Astrocyte (in vitro differentiated cells and primary cell): ENCODE results near the gene NID2. TPM values are rescaled to one million over a fixed set of nuclear protein-coding genes. Genes with fewer than 3 reads are reported as not detected.
A peak's percentile ranks its signal among the peaks of the same experiment; 100 is the strongest.

Source experiments
- DNase-seq: peaks from one replicate; pipeline ENCODE4 v3.0.0-alpha.2; 2010; ENCODE audit warnings: low read depth
- FAIRE-seq: peaks from 2 replicates; lab custom pipeline; 2011; peaks lifted over from hg19 to GRCh38; lab: Jason Lieb, UNC
- H2AFZ ChIP-seq: 2 replicates; pipeline ENCODE4 v1.6.0; 2012; ENCODE audit warnings: low read depth, low read length, inconsistent platforms
- H3K27ac ChIP-seq: 2 replicates; pipeline ENCODE4 v1.5.1; 2011; ENCODE audit warnings: low read depth, low read length, inconsistent platforms
- H3K27me3 ChIP-seq: 2 replicates; pipeline ENCODE4 v1.6.0; 2011; ENCODE audit warnings: low read length, inconsistent platforms; ENCODE audit not compliant: insufficient read depth
- H3K36me3 ChIP-seq: 2 replicates; pipeline ENCODE4 v1.5.1; 2011; ENCODE audit warnings: low read length, inconsistent platforms; ENCODE audit not compliant: insufficient read depth
- H3K4me1 ChIP-seq: 2 replicates; pipeline ENCODE4 v1.5.1; 2011; ENCODE audit warnings: low read length, inconsistent platforms; ENCODE audit not compliant: insufficient read depth
- H3K4me2 ChIP-seq: 2 replicates; pipeline ENCODE4 v1.6.0; 2012; ENCODE audit warnings: low read length, inconsistent platforms
- H3K4me3 ChIP-seq: 2 replicates; pipeline ENCODE4 v1.5.1; 2011; ENCODE audit warnings: low read depth, mild to moderate bottlenecking, low read length, inconsistent platforms; ENCODE audit not compliant: insufficient read depth
- H3K79me2 ChIP-seq: 2 replicates; pipeline ENCODE4 v1.6.0; 2012; ENCODE audit warnings: mild to moderate bottlenecking, low read length, inconsistent platforms; ENCODE audit not compliant: insufficient read depth
- H3K9ac ChIP-seq: 2 replicates; pipeline ENCODE4 v1.6.0; 2012; ENCODE audit warnings: mild to moderate bottlenecking, low read length, inconsistent platforms
- H3K9me3 ChIP-seq: 2 replicates; pipeline ENCODE4 v1.5.1; 2012; ENCODE audit warnings: low read depth, mild to moderate bottlenecking, low read length, inconsistent platforms; ENCODE audit not compliant: insufficient read depth
- H4K20me1 ChIP-seq: 2 replicates; pipeline ENCODE4 v1.6.0; 2012; ENCODE audit warnings: low read length, inconsistent platforms; ENCODE audit not compliant: insufficient read depth
- H3K27ac Mint-ChIP-seq: one replicate; pipeline ENCODE4 v1.8.0; 2021; ENCODE audit warnings: mild to moderate bottlenecking, mixed read lengths; ENCODE audit not compliant: unreplicated experiment
- H3K27me3 Mint-ChIP-seq: one replicate; pipeline ENCODE4 v1.8.0; 2021; ENCODE audit warnings: low read depth, mixed read lengths; ENCODE audit not compliant: unreplicated experiment
- H3K36me3 Mint-ChIP-seq: one replicate; pipeline ENCODE4 v1.8.0; 2021; ENCODE audit warnings: low read depth, mixed read lengths; ENCODE audit not compliant: unreplicated experiment
- H3K4me1 Mint-ChIP-seq: one replicate; pipeline ENCODE4 v1.8.0; 2021; ENCODE audit warnings: low read depth, mixed read lengths; ENCODE audit not compliant: unreplicated experiment
- H3K4me3 Mint-ChIP-seq: one replicate; pipeline ENCODE4 v1.8.0; 2021; ENCODE audit warnings: mild to moderate bottlenecking, moderate library complexity, mixed read lengths; ENCODE audit not compliant: unreplicated experiment
- H3K9me3 Mint-ChIP-seq: one replicate; pipeline ENCODE4 v1.8.0; 2021; ENCODE audit warnings: mild to moderate bottlenecking, mixed read lengths; ENCODE audit not compliant: unreplicated experiment
- CTCF ChIP-seq: IDR thresholded peaks from 2 replicates; pipeline ENCODE4 v1.5.1; 2011; ENCODE audit warnings: low read depth, mild to moderate bottlenecking, inconsistent platforms, low read length, moderate library complexity; ENCODE audit not compliant: insufficient read depth
- EZH2 ChIP-seq: IDR thresholded peaks from 2 replicates; pipeline ENCODE4 v1.6.1; 2012; ENCODE audit warnings: mild to moderate bottlenecking, low read length, inconsistent platforms; ENCODE audit not compliant: insufficient read depth
- total RNA-seq: library from RNA; stranded (reverse); gene quantifications from 2 replicates; pipeline ENCODE4 v1.2.1, GENCODE V29; 2021

NID2 gene
- total RNA-seq, 1 donor from 2014 or later, result 22.3 TPM

DNA sequence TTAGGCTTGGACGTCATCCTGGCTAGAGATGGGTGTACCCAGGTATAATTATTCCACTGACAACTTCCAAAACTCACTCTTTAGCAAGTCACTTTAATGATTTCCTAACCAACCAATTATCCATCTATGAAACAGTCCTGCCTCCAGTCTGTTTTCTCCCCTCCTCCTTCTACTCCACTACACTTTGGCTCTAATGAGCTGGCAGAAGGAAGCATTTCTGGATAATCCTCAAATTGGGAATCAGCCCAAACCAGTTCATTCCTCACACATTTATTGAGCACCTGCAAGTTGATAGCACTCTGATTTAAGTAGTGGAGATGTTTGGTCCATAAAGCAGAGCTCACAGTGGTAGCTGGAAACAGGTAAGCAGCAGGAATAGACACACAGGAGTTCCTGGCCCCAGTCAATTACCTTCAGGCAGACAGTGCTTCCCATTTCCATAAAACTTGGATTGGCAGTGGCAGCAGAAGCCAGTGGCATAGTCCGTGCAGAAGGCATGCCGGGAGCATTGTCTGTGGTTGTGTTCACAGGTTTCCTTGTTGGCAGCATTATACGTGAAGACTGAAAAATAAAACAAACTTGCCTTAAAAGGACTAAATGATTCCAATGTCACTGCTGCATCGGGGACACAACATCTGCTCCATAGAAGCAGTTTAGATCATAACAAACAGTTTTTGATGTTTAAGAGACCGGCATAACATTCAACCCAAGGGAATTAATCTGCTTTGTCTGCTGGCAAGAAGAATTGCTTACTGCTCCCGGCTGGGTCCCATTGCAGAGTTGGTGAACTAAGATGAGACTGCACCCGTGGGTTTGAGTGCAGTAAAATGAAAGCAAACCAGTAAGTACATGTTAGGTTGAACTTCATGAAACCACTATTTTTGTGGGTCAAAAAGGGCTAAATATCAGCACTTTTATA, 26.2 kb downstream of the NID2 start:
- H3K9me3 ChIP-seq, result no peaks in the 10 kb centered on the region
- H3K27me3 ChIP-seq, result no peaks in the 10 kb centered on the region
- Mint-ChIP-seq H3K9me3 (no peaks in the 10 kb centered on the region), H3K36me3 (peaks cover 3% of the 10 kb centered on the region), H3K4me3 (no peak overlapping the region), H3K4me1 (peaks cover 5% of the 10 kb centered on the region), H3K27ac (no peak overlapping the region), H3K27me3 (peaks cover 6% of the 10 kb centered on the region)
- H3K4me3 ChIP-seq, result no peak overlapping the region
- FAIRE-seq (no peak), DNase-seq (no peak)
- peaks cover 16% of the 10 kb centered on the region for H3K4me1 ChIP-seq
- peak overlapping the region; percentile 8 for H3K4me2 ChIP-seq
- H2AFZ ChIP-seq, result no peak overlapping the region
- no peak for TF ChIP-seq EZH2
- H3K9ac ChIP-seq, result no peak overlapping the region
- no peak overlapping the region for H3K27ac ChIP-seq
- H4K20me1 ChIP-seq, result no peaks in the 10 kb centered on the region
- H3K79me2 ChIP-seq, result peaks cover 32% of the 10 kb centered on the region
- H3K36me3 ChIP-seq, result peaks cover 22% of the 10 kb centered on the region

- H3K4me3 Mint-ChIP-seq, result no peak overlapping the region
- H3K9me3 Mint-ChIP-seq, result no peaks in the 10 kb centered on the region
- Histone ChIP-seq H4K20me1 (no peaks in the 10 kb centered on the region), H3K9ac (no peak overlapping the region), H3K36me3 (peaks cover 32% of the 10 kb centered on the region), H3K4me2 (no peak overlapping the region), H3K4me3 (no peak overlapping the region), H2AFZ (no peak overlapping the region), H3K4me1 (peaks cover 13% of the 10 kb centered on the region), H3K79me2 (peaks cover 17% of the 10 kb centered on the region), H3K9me3 (no peaks in the 10 kb centered on the region), H3K27ac (no peak overlapping the region), H3K27me3 (no peaks in the 10 kb centered on the region)
- FAIRE-seq, result no peak
- no peak overlapping the region for H3K27ac Mint-ChIP-seq
- peaks cover 5% of the 10 kb centered on the region for H3K4me1 Mint-ChIP-seq
- peaks cover 2% of the 10 kb centered on the region for H3K27me3 Mint-ChIP-seq
- TF ChIP-seq EZH2 (no peak), CTCF (no peak)
- DNase-seq, result no peak
- peaks cover 3% of the 10 kb centered on the region for H3K36me3 Mint-ChIP-seq
Measured at GRCh38 chr14:52040598-52040997, 28.3 kb downstream of the NID2 start.

- Histone ChIP-seq H3K4me3 (no peak overlapping the region), H3K27me3 (no peaks in the 10 kb centered on the region), H3K36me3 (peaks cover 32% of the 10 kb centered on the region), H3K9ac (no peak overlapping the region), H2AFZ (no peak overlapping the region), H3K9me3 (no peaks in the 10 kb centered on the region), H3K27ac (no peak overlapping the region), H3K4me2 (no peak overlapping the region), H4K20me1 (no peaks in the 10 kb centered on the region), H3K4me1 (peaks cover 2% of the 10 kb centered on the region), H3K79me2 (peaks cover 11% of the 10 kb centered on the region)
- H3K9me3 Mint-ChIP-seq, result no peaks in the 10 kb centered on the region
- FAIRE-seq (no peak), DNase-seq (no peak)
- no peak overlapping the region for H3K4me3 Mint-ChIP-seq
- TF ChIP-seq CTCF (no peak), EZH2 (no peak)
- H3K4me1 Mint-ChIP-seq, result no peaks in the 10 kb centered on the region
- H3K27ac Mint-ChIP-seq, result no peak overlapping the region
- peaks cover 2% of the 10 kb centered on the region for H3K27me3 Mint-ChIP-seq
- H3K36me3 Mint-ChIP-seq, result peaks cover 3% of the 10 kb centered on the region
Measured at GRCh38 chr14:52039124-52039815, 29.6 kb downstream of the NID2 start.
